KOPT-K1 (cell line): ENCODE data around the gene ARHGEF11.
"Not testable (repeated sequence)": the region's sequence is repeated elsewhere in the genome, so short reads cannot be mapped to it uniquely, and the experiment has no call there.

Source experiments
- H3K27ac ChIP-seq: fragments of 200-600 bp; sonication (generic); 2 replicates; pipeline ENCODE4 v1.5.1; 2016; ENCODE audit warnings: antibody characterized with exemption, mild to moderate bottlenecking, low read depth, low read length; ENCODE audit not compliant: poor library complexity, severe bottlenecking
- H3K36me3 ChIP-seq: fragments of 200-600 bp; sonication (generic); 2 replicates; pipeline ENCODE4 v1.5.1; 2017; ENCODE audit warnings: antibody characterized with exemption, mild to moderate bottlenecking, low read length, moderate library complexity; ENCODE audit not compliant: insufficient read depth
- H3K9me3 ChIP-seq: fragments of 200-600 bp; sonication (generic); 2 replicates; pipeline ENCODE4 v1.5.1; 2017; ENCODE audit warnings: antibody characterized with exemption, low read length, mild to moderate bottlenecking; ENCODE audit not compliant: insufficient read depth, poor library complexity, severe bottlenecking

ARHGEF11 gene

GRCh38 chr1:157077394-157077793 lies 31.9 kb upstream of the ARHGEF11 start:
- H3K27ac ChIP-seq = no peak overlapping the region
- no peaks in the 10 kb centered on the region for H3K36me3 ChIP-seq
- H3K9me3 ChIP-seq = no peaks in the 10 kb centered on the region

GRCh38 chr1:157073944-157074685 lies 28.6 kb upstream of the ARHGEF11 start:
- Histone ChIP-seq H3K9me3 (no peaks in the 10 kb centered on the region), H3K27ac (no peak overlapping the region), H3K36me3 (no peaks in the 10 kb centered on the region)

- Histone ChIP-seq H3K27ac (no peak overlapping the region), H3K9me3 (no peaks in the 10 kb centered on the region), H3K36me3 (no peaks in the 10 kb centered on the region)
These were observed 24.1 kb upstream of the ARHGEF11 start for GRCh38 chr1:157069601-157070000.

GRCh38 chr1:157059241-157059640 lies 13.7 kb upstream of the ARHGEF11 start:
- not testable (repeated sequence) for H3K36me3 ChIP-seq, H3K27ac ChIP-seq
- peaks cover 12% of the 10 kb centered on the region for H3K9me3 ChIP-seq

- Histone ChIP-seq H3K27ac (no peak overlapping the region), H3K36me3 (no peaks in the 10 kb centered on the region)
These were observed 10.7 kb upstream of the ARHGEF11 start for GRCh38 chr1:157056269-157056668.

GRCh38 chr1:157055729-157056128 lies 10.2 kb upstream of the ARHGEF11 start:
- not testable (repeated sequence) for H3K36me3 ChIP-seq, H3K27ac ChIP-seq
- H3K9me3 ChIP-seq = peaks cover 19% of the 10 kb centered on the region

More at GRCh38 chr1:157056269-157056668, 10.7 kb upstream of the ARHGEF11 start:
- peaks cover 21% of the 10 kb centered on the region for H3K9me3 ChIP-seq

GRCh38 chr1:157050836-157051235 lies 5.3 kb upstream of the ARHGEF11 start:
- H3K9me3 ChIP-seq = peaks cover 21% of the 10 kb centered on the region
- H3K36me3 ChIP-seq = no peaks in the 10 kb centered on the region
- H3K27ac ChIP-seq = no peak overlapping the region

- no peak overlapping the region for H3K27ac ChIP-seq
- H3K36me3 ChIP-seq = no peaks in the 10 kb centered on the region
- peaks cover 12% of the 10 kb centered on the region for H3K9me3 ChIP-seq
These were observed 1.5 kb upstream of the ARHGEF11 start for GRCh38 chr1:157047062-157047410.

GRCh38 chr1:157044326-157044725 lies 1.2 kb downstream of the ARHGEF11 start:
- Histone ChIP-seq H3K36me3 (no peaks in the 10 kb centered on the region), H3K27ac (no peak overlapping the region), H3K9me3 (peaks cover 3% of the 10 kb centered on the region)

GRCh38 chr1:157043685-157044084 lies 1.9 kb downstream of the ARHGEF11 start:
- Histone ChIP-seq H3K27ac (no peak overlapping the region), H3K9me3 (peaks cover 3% of the 10 kb centered on the region), H3K36me3 (no peaks in the 10 kb centered on the region)

- H3K36me3 ChIP-seq = no peaks in the 10 kb centered on the region
- H3K27ac ChIP-seq = no peak overlapping the region
- H3K9me3 ChIP-seq = peaks cover 3% of the 10 kb centered on the region
These were observed 2.7 kb downstream of the ARHGEF11 start for GRCh38 chr1:157042846-157043245.

- H3K36me3 ChIP-seq = no peaks in the 10 kb centered on the region
- H3K27ac ChIP-seq = no peak overlapping the region
- H3K9me3 ChIP-seq = no peaks in the 10 kb centered on the region
These were observed 4.7 kb downstream of the ARHGEF11 start for GRCh38 chr1:157040802-157041201.

GRCh38 chr1:157035121-157035520 lies 10.4 kb downstream of the ARHGEF11 start:
- H3K27ac ChIP-seq = no peak overlapping the region
- no peaks in the 10 kb centered on the region for H3K36me3 ChIP-seq
- no peaks in the 10 kb centered on the region for H3K9me3 ChIP-seq

- H3K9me3 ChIP-seq = no peaks in the 10 kb centered on the region
- H3K36me3 ChIP-seq = no peaks in the 10 kb centered on the region
- H3K27ac ChIP-seq = no peak overlapping the region
These were observed 11.3 kb downstream of the ARHGEF11 start for GRCh38 chr1:157034137-157034800.

- no peaks in the 10 kb centered on the region for H3K36me3 ChIP-seq
- H3K27ac ChIP-seq = no peak overlapping the region
- H3K9me3 ChIP-seq = no peaks in the 10 kb centered on the region
These were observed 12.1 kb downstream of the ARHGEF11 start for GRCh38 chr1:157033357-157033876.

GRCh38 chr1:157032303-157032702 lies 13.2 kb downstream of the ARHGEF11 start:
- no peaks in the 10 kb centered on the region for H3K36me3 ChIP-seq
- H3K9me3 ChIP-seq = no peaks in the 10 kb centered on the region
- no peak overlapping the region for H3K27ac ChIP-seq
